Hepatic stellate cell (primary cell): ENCODE data around the gene FAM170B.

Experiments
- DNase-seq: peaks from one replicate; pipeline ENCODE4 v3.0.0; 2011; ENCODE audit warnings: low spot score

Gene FAM170B

GRCh38 chr10:49152037-49152436, 18.2 kb upstream of the FAM170B start:
- DNase-seq, result no peak

- DNase-seq, result no peak
These were observed 17.7 kb upstream of the FAM170B start for GRCh38 chr10:49151481-49151880.

GRCh38 chr10:49151025-49151445, 17.2 kb upstream of the FAM170B start:
- no peak for DNase-seq

- no peak for DNase-seq
These were observed 16.6 kb upstream of the FAM170B start for GRCh38 chr10:49150426-49150825.

GRCh38 chr10:49149881-49150280, 16.1 kb upstream of the FAM170B start:
- no peak for DNase-seq

GRCh38 chr10:49144058-49144720, 10.4 kb upstream of the FAM170B start:
- DNase-seq, result no peak

GRCh38 chr10:49143249-49143648, 9.4 kb upstream of the FAM170B start:
- no peak for DNase-seq

GRCh38 chr10:49141541-49142332, 7.9 kb upstream of the FAM170B start:
- DNase-seq, result no peak

GRCh38 chr10:49140304-49141177, 6.7 kb upstream of the FAM170B start:
- no peak for DNase-seq

- peak; percentile 76 for DNase-seq
These were observed 6.0 kb upstream of the FAM170B start for GRCh38 chr10:49139846-49140195.

- peak; percentile 58 for DNase-seq
These were observed 5.4 kb upstream of the FAM170B start for GRCh38 chr10:49139028-49139845.

- DNase-seq, result no peak
These were observed 4.6 kb upstream of the FAM170B start for GRCh38 chr10:49138361-49138891.

GRCh38 chr10:49136525-49136924, 2.7 kb upstream of the FAM170B start:
- no peak for DNase-seq

GRCh38 chr10:49135575-49136313, 1.9 kb upstream of the FAM170B start:
- DNase-seq, result no peak

- DNase-seq, result no peak
These were observed 506 bp upstream of the FAM170B start for GRCh38 chr10:49134327-49134726.

GRCh38 chr10:49132362-49132737, 1.5 kb downstream of the FAM170B start:
- no peak for DNase-seq

- no peak for DNase-seq
These were observed 2.1 kb downstream of the FAM170B start for GRCh38 chr10:49131507-49132361.

GRCh38 chr10:49129376-49129775, 4.4 kb downstream of the FAM170B start:
- no peak for DNase-seq

- DNase-seq, result no peak
These were observed 5.0 kb downstream of the FAM170B start for GRCh38 chr10:49128854-49129253.
